Sigmoid colon (tissue), 7 donors: Measurements from ENCODE around the gene TNFRSF21. TPM values are rescaled to one million over a fixed set of nuclear protein-coding genes. Genes with fewer than 3 reads are reported as not detected.

Experiments
- DNase-seq: peaks from one replicate; pipeline ENCODE4 v3.0.0-alpha.2; 2019
- H3K27ac ChIP-seq, 4 donors: fragments of 200-600 bp; sonication (generic); one replicate each; pipeline ENCODE4 v1.5.1; 2016 to 2019; ENCODE audit warnings: mild to moderate bottlenecking in 1 of 4
- H3K27me3 ChIP-seq, 3 donors: fragments of 200-600 bp; sonication (generic); one replicate each; pipeline ENCODE4 v1.5.1; 2019; ENCODE audit warnings: mild to moderate bottlenecking in 1 of 3
- H3K36me3 ChIP-seq, 4 donors: fragments of 200-600 bp; sonication (generic); one replicate each; pipeline ENCODE4 v1.5.1; 2016 to 2019
- H3K4me1 ChIP-seq, 4 donors: fragments of 200-600 bp; sonication (generic); one replicate each; pipeline ENCODE4 v1.5.1; 2017 to 2019
- H3K4me3 ChIP-seq, 4 donors: fragments of 200-600 bp; sonication (generic); one replicate each; pipeline ENCODE4 v1.5.1; 2017 to 2019; ENCODE audit warnings: mild to moderate bottlenecking in 2 of 4, moderate library complexity in 1 of 4
- H3K9me3 ChIP-seq, 4 donors: fragments of 200-600 bp in 3 of 4; sonication (generic) in 3 of 4; one replicate each; pipeline versions ENCODE4 v1.5.1 to v1.6.1; 2013 to 2019
- CTCF ChIP-seq, 4 experiments: fragments of 450-650 bp in 3 of 4; fragments of 200-600 bp in 1 of 4; IDR thresholded peaks; one replicate each; pipeline ENCODE4 v1.5.1; 2016 to 2019; ENCODE audit warnings: antibody characterized with exemption in 4 of 4, mild to moderate bottlenecking in 3 of 4, moderate library complexity in 2 of 4
- EP300 ChIP-seq, 4 donors: sonication (generic); formaldehyde crosslinking; IDR thresholded peaks; one replicate each; pipeline ENCODE4 v1.6.1; 2017; ENCODE audit warnings: antibody characterized with exemption in 4 of 4
- POLR2A ChIP-seq, 2 donors: fragments of 450-650 bp; IDR thresholded peaks; one replicate each; pipeline ENCODE4 v1.6.1; 2016; ENCODE audit warnings: antibody characterized with exemption in 2 of 2, mild to moderate bottlenecking in 2 of 2, moderate library complexity in 2 of 2
- POLR2AphosphoS5 ChIP-seq, 4 donors: sonication (generic); formaldehyde crosslinking; IDR thresholded peaks; one replicate each; pipeline ENCODE4 v1.6.1; 2017; ENCODE audit warnings: antibody characterized with exemption in 4 of 4
- WGBS, 2 donors: extraction: QIAGEN DNeasy Blood & Tissue Kit; methylation state at CpG; one replicate each; pipeline ENCODE4 v1.1.7; 2013; 5-methylcytosine and 5-hydroxymethylcytosine counted together
- intact Hi-C: fragments of 100-400 bp; cut with DNase I; formaldehyde crosslinking; loops from one replicate; pipeline ENCODE4 v1.15.1; 2023
- polyA plus RNA-seq, 3 donors: library from polyadenylated mRNA; stranded (reverse); fragments of 200-250 nt; gene quantifications; one replicate each; pipeline ENCODE4 v1.2.3, GENCODE V29; 2013
- total RNA-seq, 4 donors: library from RNA; depleted of rRNA; stranded (reverse); fragments of >200 nt; gene quantifications; one replicate each; pipeline ENCODE4 v1.1.0, GENCODE V29; 2016
- donor health status: healthy with polysubstance abuse.
- donor health status: Bipolar disorder and iron deficiency.
- donor health status: healthy.

TNFRSF21 gene
- total and polyA plus RNA-seq, 7 donors: 15.8 to 49.9 (median 25.3) TPM

- no peaks in the 10 kb centered on the region for H3K27me3 ChIP-seq
- no peaks in the 10 kb centered on the region for H3K9me3 ChIP-seq
- no peak overlapping the region for H3K27ac ChIP-seq
- no peak for DNase-seq
- H3K4me3 ChIP-seq: no peak overlapping the region
- no peaks in the 10 kb centered on the region for H3K4me1 ChIP-seq
- intact Hi-C loops: no loop called here
- no peaks in the 10 kb centered on the region for H3K36me3 ChIP-seq
- 44 to 66% methylated on average over 1 of the region's 1 CpG for WGBS, 2 donors
- TF ChIP-seq POLR2A (IDR thresholded peaks at IDR 0.05): no peak
These were observed 44.2 kb upstream of the TNFRSF21 start for GRCh38 chr6:47353871-47354270.

DNA sequence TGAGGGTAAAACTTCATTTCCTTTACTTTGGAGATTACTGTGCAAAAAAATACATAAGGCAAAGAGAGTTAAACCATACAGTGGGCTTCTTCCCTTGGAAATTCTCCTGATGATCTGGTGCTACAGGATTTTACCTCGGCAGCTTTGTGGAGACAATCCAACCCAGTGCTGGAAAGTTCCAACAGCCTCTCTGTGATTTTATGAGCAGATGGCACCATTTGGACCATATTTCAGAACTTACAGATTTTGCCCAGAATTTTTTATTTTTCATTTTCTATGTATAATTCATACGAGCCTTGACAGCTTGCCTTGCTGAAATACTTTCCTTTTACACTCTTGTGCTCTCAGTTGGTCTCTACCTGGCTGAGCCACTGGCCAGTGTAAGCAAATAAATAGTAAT lies 43.3 kb upstream of the TNFRSF21 start:
- Histone ChIP-seq H3K4me1 (no peaks in the 10 kb centered on the region), H3K9me3 (no peaks in the 10 kb centered on the region), H3K36me3 (no peaks in the 10 kb centered on the region), H3K27me3 (no peaks in the 10 kb centered on the region), H3K4me3 (no peak overlapping the region), H3K27ac (no peak overlapping the region)
- WGBS, 2 donors: 73 to 81% methylated on average over 2 of the region's 2 CpGs
- intact Hi-C loops: no loop called here
- TF ChIP-seq EP300 (IDR thresholded peaks at IDR 0.05) (no peak), POLR2AphosphoS5 (IDR thresholded peaks at IDR 0.05) (no peak), CTCF (IDR thresholded peaks at IDR 0.05) (no peak), POLR2A (IDR thresholded peaks at IDR 0.05) (no peak)
- DNase-seq: no peak

DNA sequence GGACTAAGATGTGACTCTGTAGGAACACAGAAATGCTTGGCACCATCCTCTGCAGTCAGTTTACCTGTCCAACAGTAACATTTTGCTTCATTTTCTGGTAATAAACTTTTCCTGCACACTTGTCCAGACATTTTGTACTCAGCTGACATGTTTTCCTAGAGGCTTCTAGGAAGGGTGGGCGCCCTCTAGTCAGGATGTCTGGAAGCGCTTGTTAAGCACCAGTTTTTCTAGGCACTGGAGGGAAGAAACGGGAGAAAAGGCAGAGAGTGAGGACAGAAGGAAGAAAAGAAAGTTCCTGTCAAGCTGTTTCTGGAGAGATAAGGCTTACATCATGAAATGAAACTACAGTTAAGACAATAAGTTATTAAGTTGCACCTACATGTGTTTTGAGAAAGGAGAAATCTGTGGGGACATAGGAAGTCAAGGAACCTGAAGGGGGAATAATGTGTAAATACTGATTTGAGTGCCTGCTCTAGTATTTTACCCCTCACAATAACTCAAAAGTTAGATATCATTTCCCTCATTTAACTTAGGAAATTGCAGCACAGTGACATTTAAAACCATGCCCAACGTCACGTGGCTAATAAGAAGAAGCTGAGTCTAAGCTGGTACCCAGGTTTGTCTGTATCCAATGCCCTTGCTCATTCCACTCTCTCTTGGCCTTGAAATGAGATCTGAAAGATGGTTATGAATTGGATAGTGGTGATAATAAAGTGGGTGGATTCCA lies 42.7 kb upstream of the TNFRSF21 start:
- Histone ChIP-seq H3K27me3 (no peaks in the 10 kb centered on the region), H3K4me3 (no peak overlapping the region), H3K36me3 (no peaks in the 10 kb centered on the region), H3K9me3 (no peaks in the 10 kb centered on the region), H3K4me1 (no peaks in the 10 kb centered on the region), H3K27ac (no peak overlapping the region)
- no peak for DNase-seq
- WGBS, 2 donors: 77 to 89% methylated on average over 5 of the region's 5 CpGs
- TF ChIP-seq POLR2A (IDR thresholded peaks at IDR 0.05): no peak
- TF ChIP-seq CTCF (IDR thresholded peaks at IDR 0.05): no peak
- TF ChIP-seq POLR2AphosphoS5 (IDR thresholded peaks at IDR 0.05): no peak
- TF ChIP-seq EP300 (IDR thresholded peaks at IDR 0.05): no peak
- intact Hi-C loops: no loop called here

GRCh38 chr6:47351621-47352020 lies 41.9 kb upstream of the TNFRSF21 start:
- Histone ChIP-seq H3K36me3 (no peaks in the 10 kb centered on the region), H3K27me3 (no peaks in the 10 kb centered on the region), H3K9me3 (no peaks in the 10 kb centered on the region), H3K4me3 (no peak overlapping the region), H3K4me1 (no peaks in the 10 kb centered on the region), H3K27ac (no peak overlapping the region)
- TF ChIP-seq POLR2A (IDR thresholded peaks at IDR 0.05) (no peak), CTCF (IDR thresholded peaks at IDR 0.05) (no peak), EP300 (IDR thresholded peaks at IDR 0.05) (no peak), POLR2AphosphoS5 (IDR thresholded peaks at IDR 0.05) (no peak)
- intact Hi-C loops: no loop called here
- DNase-seq: no peak

DNA sequence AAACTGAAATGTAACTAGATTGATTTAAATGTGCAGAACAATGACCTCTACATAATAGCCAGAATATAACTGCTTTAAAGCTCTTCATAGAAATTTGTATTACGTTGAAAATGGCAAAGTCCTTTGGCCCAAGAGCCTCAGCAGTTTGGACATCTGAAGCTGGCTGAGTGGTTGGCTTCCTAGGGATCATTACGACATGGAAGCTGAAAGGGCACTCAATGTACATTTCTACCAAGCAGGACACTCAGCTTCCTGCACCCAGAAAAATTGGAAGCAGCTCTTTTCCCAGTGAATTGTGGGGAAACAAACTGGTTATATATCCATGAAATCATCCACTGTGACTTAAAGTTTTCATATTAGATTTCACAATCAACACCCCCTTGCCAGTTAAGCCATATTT lies 40.2 kb upstream of the TNFRSF21 start:
- no peak overlapping the region for H3K27ac ChIP-seq
- no peaks in the 10 kb centered on the region for H3K27me3 ChIP-seq
- WGBS, 2 donors: 86 to 87% methylated on average over 2 of the region's 2 CpGs
- H3K4me1 ChIP-seq: no peaks in the 10 kb centered on the region
- intact Hi-C loops: no loop called here
- no peaks in the 10 kb centered on the region for H3K9me3 ChIP-seq
- no peaks in the 10 kb centered on the region for H3K36me3 ChIP-seq
- no peak for DNase-seq
- no peak for TF ChIP-seq EP300 (IDR thresholded peaks at IDR 0.05)
- no peak for TF ChIP-seq CTCF (IDR thresholded peaks at IDR 0.05)
- no peak for TF ChIP-seq POLR2AphosphoS5 (IDR thresholded peaks at IDR 0.05)
- no peak for TF ChIP-seq POLR2A (IDR thresholded peaks at IDR 0.05)
- no peak overlapping the region for H3K4me3 ChIP-seq
